GM18861 (cell line): Measurements from ENCODE around the gene MAK.
"Not testable (repeated sequence)": the region's sequence is repeated elsewhere in the genome, so short reads cannot be mapped to it uniquely, and the experiment has no call there.

Experiments
- ATAC-seq: cut with Tn5 transposase; IDR thresholded peaks from one replicate; pipeline ENCODE4 v1.9.1; 2021; ENCODE audit not compliant: unreplicated experiment

MAK gene

GRCh38 chr6:10853849-10854300, 15.5 kb upstream of the MAK start:
- ATAC-seq, result not testable (repeated sequence)

- no peak for ATAC-seq
Observed at GRCh38 chr6:10852361-10852960, 14.1 kb upstream of the MAK start.

GRCh38 chr6:10850728-10851127, 12.4 kb upstream of the MAK start:
- no peak for ATAC-seq

- no peak for ATAC-seq
Observed at GRCh38 chr6:10849901-10850300, 11.6 kb upstream of the MAK start.

DNA sequence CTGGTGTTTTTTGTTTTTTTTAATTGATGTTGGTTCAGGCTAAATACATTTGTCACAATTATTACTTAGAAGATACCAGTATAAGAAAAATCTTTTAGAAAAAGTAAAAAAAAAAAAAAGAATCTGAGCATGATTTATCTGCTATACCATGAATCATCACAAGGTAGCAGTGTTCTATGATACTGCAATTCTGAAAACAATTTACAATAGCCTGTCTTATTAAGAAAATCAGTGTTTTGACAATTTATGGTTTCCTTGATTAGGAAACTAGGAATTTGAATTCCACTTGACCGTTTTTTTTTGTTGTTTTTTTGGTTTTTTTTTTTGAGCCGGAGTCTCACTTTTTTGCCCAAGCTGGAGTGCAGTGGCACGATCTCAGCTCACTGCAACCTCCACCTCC, 9.3 kb upstream of the MAK start:
- no peak for ATAC-seq

DNA sequence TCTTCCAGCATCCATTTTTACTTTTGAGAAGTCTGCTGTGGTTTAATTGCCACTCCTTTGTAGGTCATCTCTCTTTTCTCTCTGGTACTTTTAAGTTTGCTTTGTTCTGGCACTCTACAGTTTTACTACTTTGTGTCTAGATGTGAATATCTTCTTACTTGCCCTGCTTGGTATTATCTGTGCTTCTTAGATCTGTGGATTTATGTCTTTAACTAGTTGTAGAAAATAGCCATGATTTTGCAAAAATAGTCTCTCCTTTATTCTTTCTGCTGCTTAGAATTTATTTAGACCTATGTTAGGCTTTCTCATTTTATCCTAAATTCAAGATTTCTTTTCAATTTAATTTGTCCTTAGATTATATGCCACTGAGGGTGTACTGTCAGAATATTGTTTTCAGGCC, 5.2 kb upstream of the MAK start:
- ATAC-seq, result no peak

- peak; percentile 62 for ATAC-seq
Observed at GRCh38 chr6:10838794-10839333, 525 bp upstream of the MAK start.

DNA sequence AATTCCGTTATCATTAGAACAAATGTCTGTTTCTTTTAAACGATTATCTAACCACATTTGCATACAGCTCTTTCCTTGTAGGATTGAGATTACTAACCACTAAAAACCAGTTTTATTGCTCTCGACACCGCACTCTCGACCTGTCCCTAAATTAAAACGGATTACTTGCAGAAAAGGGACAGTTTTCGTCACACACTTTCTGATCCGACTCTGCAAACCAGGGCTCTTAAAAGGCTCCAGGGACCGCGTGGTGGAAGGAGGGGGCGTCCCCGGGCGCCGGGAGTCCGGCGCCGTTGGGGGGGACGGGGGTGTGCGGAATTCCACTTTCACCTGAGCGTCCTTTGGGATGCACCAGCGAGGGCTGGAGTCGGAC, 731 bp downstream of the MAK start:
- ATAC-seq, result no peak

DNA sequence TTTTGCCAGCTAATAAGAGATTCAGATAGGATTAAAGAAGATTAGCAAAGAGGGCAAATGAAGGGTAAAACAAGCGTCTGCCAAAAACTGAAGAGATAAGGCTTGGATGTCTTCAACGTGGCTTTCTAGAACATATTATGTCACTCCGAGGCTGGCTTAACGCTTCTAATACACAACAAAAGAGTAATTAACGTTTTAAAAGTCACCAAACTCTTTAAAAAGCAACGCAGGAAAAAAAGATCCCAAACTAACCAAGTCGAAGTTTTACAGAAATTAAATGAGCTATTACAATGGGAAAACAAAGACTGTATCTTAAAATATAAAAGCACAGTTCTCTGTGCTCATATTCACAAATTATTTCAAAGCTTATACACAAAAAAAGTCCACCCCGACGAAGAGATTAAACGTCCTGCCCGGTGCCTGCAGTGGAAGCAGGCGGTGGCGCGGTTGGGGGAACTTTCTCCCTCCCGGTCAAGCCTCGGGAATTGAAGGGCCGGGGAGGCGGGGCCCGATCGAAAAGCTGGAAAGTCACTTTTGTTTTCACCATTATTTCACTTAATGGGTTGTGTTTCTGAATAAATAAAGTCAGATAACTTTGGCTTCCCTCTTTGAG, 1.2 kb downstream of the MAK start:
- ATAC-seq, result no peak

DNA sequence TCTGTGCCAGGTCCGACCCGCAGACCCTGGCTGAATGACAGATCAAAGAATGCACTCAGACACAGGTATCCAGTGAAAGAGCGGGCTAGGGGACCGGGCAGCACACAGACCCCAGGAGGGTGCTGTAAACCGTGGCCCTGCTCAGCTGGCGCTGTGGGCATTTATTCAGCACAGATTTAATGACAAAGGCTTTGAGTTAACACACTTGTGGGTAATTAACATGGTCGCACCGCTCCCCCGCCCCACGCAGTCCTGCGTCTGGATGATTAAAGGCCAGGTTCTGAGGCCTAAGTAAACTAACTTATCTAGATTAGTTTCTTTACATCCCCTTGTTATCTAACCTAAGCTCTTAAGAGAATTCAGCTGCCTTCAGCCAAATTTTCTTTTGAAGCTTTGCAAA, 3.5 kb downstream of the MAK start:
- ATAC-seq, result no peak

DNA sequence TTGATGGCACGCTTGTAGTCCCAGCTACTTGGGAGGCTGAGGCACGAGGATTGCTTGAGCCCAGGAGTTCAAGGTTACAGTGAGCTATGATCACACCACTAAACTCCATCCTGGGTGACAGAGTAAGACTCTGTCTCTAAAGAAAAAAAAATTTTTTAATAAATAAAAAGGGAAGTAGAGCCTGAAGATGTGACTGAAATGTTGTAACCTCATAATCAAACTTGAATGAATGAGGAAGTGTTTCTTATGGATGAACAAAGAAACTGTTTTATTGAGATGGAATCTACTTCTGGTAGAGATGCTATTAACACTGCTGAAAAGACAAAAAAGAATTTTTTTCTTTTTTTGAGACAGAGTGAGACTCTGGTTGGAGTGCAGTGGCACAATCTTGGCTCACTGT, 6.7 kb downstream of the MAK start:
- ATAC-seq, result no peak

GRCh38 chr6:10824819-10825218, 13.5 kb downstream of the MAK start:
- no peak for ATAC-seq

DNA sequence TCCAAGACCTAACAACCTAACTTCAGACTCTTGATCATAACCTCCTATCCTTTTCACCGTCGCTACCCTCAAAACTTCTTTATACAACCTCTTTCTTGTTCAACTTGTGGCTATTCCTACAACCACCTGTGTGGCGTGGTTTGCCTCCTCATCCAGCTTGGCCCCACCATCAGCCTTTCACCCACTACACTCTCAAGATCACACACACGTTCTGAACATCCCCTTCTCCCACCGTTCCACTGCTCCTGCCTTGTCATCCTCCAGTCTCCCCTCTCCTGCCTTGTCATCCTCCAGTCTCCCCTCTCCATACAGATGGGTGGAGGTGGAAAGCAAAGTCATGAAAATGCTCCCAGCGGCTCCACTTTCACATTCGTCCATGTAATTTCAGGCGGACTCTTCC, 14.0 kb downstream of the MAK start:
- no peak for ATAC-seq

DNA sequence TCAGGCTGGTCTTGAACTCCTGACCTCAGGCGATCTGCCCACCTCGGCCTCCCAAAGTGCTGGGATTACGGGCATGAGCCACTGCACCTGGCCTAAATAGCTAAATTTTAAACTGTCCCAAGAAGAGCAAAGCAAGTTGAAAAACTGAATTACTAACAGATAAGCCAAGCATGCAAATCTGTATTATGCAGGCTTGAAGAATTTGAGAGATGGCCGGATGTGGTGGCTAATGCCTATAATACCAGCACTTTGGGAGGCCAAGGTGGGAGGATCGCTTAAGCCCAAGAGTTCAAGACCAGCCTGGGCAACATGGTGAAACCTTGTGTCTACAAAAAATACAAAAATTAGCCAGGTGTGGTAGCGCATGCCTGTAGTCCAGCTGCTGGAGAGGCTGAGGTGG, 24.2 kb downstream of the MAK start:
- not testable (repeated sequence) for ATAC-seq

DNA sequence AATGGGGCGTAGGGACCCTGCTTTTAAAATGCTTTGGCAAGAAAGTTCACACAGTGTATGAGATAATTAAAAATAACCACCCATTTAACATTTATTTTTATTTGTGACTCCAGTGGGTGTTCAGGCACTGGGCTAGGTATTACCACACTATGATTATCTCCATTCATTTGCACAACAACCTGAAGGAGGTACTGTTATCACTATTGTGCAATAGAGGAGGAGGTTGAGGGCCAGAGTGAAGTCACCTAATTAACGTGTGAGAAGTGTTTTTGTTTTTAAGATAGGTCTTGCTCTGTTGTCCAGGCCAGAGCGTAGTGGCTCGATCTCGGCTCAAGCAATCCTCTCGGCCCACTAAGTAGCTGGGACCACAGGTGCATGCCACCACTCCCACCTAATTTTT, 29.2 kb downstream of the MAK start:
- ATAC-seq, result no peak

- ATAC-seq, result no peak
Observed at GRCh38 chr6:10808376-10808775, 30.0 kb downstream of the MAK start.

DNA sequence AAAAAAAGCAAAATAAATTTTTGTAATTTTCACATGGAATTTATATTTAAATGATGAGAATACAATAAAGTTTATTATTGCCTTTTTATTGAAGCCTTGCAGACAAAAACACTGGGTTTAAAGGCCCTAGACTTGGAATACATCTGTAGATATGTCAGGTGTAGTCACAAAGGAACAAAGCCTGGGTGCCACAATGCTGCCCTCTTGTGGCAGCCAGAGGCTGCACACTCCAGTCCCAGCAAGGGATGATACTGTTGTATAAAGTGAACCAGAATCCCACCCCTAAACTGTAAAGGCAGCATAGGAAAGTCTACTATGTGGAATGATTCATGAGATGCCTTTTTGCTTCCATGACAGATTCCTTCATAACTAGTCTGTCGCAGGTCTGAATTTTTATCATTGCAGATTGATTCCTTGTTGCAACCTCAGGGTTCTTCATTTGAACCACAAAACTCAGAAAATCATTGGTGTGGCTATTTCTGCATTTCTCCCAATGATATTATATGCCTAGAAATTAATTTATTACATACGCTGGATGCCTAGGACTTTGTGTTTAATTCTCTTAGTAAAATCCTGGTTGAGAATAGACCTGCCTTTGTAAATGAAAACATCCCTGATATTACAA, 37.0 kb downstream of the MAK start:
- peak; percentile 95 for ATAC-seq

GRCh38 chr6:10800810-10801209, 37.5 kb downstream of the MAK start:
- no peak for ATAC-seq

- no peak for ATAC-seq
Observed at GRCh38 chr6:10794239-10794638, 44.1 kb downstream of the MAK start.

- ATAC-seq, result no peak
Observed at GRCh38 chr6:10793695-10794094, 44.6 kb downstream of the MAK start.

DNA sequence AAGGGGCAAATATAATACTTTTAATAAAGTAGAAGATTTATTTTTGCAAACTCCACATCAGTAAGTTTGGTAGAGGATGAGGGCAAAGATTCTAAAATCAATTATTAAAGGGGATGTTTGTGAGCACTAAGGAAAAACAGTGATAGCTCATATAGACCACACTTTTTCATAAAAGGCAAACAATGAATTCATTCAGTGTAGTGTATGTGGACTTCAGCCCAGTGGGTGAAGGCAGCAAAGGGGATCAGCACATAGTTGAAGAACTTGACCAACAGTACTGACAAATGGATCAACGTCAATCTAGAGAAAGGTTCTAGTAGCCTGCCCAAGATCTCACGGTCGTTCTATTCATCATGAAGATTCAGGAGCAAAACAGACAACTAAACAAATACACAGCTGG, 45.3 kb downstream of the MAK start:
- ATAC-seq, result no peak

DNA sequence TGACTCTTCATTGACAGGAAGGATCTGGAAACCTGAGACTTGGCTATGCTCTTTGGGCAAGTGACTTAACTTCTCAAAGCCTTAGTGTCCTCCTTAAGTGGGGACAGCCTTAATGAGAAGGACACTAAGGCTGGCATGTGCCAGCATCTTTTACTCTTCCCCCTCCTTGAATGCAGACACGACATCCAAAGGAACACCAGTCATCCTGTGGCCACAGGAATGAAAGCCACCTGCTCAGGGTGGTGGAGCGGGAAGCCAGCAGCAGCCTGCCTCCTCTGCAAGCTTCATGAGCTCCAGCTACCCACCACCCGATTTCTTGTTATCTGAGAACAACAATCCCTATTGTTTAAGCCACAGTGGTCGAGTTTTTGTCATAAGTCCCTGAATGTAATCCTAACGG, 46.2 kb downstream of the MAK start:
- ATAC-seq, result no peak
